Activated CD4-positive, alpha-beta T cell treated with anti-CD3 and anti-CD28 coated beads, Interleukin-2, Interleukin-4, amounts not matched to agents 100 ng/mL and 50 ng/mL, durations not matched to agents 16 hours and 8 hours (primary cell): ENCODE data around the gene MTREX.
A peak's percentile ranks its signal among the peaks of the same experiment; 100 is the strongest.

Experiments used
- DNase-seq: peaks from one replicate; pipeline ENCODE4 v3.0.0-alpha.2; 2020; ENCODE audit warnings: low spot score

MTREX gene

DNA sequence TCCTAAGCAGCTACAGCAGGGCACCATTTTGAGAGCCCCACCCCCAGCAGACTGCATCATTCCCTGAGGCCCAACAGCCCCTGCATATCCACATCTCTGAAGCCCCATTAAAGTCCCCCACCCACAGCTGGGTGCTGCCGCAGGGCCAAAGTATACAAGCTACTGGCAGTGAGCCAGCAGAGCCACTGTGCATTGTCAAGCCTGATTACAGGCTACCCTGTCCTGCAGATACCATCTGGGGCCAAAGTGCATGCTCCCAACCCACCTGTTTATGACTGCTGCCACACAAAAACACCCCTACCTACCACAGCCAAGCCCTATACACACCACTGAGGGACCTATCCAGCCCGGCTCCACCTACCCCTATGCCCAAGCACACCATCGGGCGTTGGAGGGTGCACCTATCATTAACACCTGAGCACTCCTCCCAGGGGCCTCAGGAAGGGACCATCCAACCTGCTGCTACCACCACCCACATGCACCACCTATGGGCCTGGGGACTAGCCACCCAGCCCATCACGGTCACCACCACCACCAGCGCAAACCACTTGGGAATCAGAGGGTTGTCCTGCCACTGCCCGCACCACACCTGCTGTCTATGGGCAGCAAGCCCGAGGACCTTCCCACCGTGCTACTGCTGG is 121.9 kb downstream of the MTREX start:
- DNase-seq: no peak

GRCh38 chr5:55432549-55432948 is 124.8 kb downstream of the MTREX start:
- no peak for DNase-seq

GRCh38 chr5:55437452-55437851 is 129.7 kb downstream of the MTREX start:
- no peak for DNase-seq

DNA sequence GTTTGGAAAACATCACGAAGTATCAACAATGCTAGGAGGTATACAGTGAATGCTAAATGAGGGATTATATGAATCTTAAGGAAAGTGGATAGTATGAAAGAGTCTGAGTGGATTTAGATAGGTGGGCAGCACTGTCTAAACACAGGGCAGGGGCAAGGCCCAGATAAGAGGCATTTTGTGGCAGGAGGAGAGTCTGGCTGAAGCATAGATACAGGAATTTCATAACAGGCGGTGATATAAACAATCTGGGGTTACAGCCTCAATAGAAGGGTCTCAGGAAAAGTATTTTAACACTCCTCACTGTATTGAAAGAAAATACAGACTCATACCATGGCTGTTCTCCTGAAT is 130.0 kb downstream of the MTREX start:
- no peak for DNase-seq

DNA sequence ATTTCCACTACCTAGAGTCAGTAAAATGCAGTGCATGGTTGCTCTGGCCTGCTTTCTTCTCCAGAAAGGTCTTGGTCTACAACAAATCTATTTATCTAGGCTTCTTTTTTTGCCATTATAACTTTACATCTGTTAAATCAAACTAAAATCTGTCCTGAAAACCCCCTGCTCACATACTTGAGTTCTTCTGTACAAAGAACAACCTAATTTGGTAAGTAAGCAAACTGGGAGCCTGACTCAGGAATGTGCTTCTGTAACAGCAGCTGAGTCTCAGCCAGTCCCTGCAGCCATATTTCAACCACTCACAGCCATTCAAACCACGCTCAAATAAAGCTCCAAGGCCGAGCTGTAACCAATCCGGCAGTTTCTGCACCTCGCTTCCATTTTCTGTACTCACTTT is 131.2 kb downstream of the MTREX start:
- DNase-seq: no peak

GRCh38 chr5:55440188-55440646 is 132.4 kb downstream of the MTREX start:
- DNase-seq: peak; percentile 16

DNA sequence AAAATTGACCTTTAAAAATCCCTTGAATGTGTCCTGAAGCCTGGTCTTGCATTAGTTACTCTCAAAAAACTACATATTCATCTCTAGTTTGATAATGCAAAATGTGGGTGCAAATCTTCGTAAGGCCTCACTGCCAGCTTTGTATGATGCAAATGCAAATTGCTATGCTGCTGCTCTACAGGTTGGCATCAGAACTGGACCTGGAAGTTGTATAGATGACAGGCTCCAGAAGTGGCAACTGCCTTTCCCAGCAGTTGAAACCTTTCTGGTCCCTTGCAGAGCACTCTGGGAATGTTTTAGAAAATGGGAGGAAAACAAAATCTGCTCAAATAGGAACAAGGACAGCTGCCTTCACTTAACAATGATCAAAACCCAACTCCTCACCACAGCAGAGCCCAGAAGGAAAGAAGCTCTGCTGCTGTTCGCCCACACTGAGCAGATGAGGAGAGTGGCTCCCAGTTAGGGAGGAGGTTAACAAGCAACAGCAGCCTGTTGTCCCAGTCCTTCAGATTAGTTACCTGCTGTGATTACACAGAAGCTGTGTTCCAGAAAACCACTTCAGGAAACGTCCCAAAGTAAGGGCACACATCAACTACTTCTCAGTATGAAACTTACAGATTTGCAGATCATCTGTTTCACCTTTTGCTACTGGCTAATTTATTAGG is 133.4 kb downstream of the MTREX start:
- DNase-seq: no peak

- no peak for DNase-seq
Observed at GRCh38 chr5:55441954-55442353, 134.2 kb downstream of the MTREX start.

DNA sequence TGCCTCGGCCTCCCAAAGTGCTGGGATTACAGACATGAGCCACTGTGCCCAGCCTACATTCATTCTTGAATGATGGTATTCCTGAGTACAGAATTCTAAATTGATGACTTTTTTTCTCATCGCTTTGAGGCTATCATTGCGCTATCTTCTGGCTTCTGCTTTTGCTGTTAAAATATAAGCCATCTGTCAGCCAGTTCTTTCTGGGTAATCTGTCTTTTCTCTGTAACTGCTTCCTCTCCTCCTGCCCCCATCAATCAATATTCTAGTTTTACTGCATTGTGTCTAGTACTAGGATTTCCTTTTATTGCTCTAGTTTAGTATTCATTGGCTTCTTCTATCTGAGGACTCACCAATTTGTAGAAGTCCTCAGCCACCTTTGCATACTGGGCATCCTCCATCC is 138.0 kb downstream of the MTREX start:
- DNase-seq: no peak

- DNase-seq: no peak
Observed at GRCh38 chr5:55446640-55447351, 139.0 kb downstream of the MTREX start.

DNA sequence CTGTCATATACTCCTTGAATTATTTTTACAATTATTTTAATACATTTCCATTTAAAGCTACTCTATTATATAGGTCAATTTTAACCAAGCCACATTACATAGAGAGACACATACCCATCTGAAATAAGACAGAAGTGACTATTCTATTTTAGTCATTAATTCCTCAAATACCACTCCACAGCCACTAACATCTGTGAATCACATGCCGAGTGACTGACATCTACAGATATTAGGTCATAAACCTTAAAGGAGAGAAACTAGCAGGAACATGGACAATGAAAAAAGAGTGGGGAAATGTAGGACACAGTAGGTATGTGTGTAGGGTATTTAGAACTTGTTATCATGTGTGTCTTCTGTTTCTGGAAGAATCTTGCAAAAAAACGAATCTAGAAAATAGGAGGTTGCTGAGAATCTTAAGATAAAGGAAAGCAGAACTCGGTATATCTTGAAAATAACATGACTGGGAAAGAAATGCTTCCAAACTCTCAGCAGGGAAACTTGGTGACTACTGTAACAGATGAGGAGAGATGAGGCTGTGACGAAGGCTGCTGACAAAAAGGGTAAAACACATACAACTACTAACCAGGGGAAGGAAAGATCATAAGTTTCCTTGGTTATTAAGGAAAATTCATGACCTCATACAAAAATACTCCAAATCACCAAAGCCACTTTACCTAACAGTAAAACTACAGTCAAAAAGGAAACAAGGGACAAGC is 142.4 kb downstream of the MTREX start:
- no peak for DNase-seq

- no peak for DNase-seq
Observed at GRCh38 chr5:55451976-55452375, 144.2 kb downstream of the MTREX start.

GRCh38 chr5:55453211-55453610 is 145.4 kb downstream of the MTREX start:
- DNase-seq: no peak

GRCh38 chr5:55454282-55454681 is 146.5 kb downstream of the MTREX start:
- DNase-seq: no peak

- DNase-seq: peak; percentile 16
Observed at GRCh38 chr5:55456216-55456895, 148.6 kb downstream of the MTREX start.

DNA sequence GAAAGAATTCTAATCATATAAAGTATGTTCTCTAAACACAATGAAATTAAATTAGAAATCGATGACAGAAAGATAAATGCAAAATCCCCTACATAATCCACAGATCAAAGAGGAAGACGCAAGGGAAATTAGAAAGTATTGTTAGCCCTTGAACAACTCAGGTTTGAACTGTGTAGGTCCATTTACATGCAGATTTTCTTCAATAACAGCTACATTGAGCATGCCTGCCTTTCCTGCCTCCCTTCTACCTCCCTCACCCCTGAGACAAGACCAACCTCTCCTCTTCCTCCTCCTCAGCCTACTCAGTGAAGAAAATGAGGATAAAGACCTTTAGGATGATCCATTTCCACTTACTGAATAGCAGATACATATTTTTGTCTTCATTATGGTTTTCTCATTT is 151.8 kb downstream of the MTREX start:
- DNase-seq: no peak

DNA sequence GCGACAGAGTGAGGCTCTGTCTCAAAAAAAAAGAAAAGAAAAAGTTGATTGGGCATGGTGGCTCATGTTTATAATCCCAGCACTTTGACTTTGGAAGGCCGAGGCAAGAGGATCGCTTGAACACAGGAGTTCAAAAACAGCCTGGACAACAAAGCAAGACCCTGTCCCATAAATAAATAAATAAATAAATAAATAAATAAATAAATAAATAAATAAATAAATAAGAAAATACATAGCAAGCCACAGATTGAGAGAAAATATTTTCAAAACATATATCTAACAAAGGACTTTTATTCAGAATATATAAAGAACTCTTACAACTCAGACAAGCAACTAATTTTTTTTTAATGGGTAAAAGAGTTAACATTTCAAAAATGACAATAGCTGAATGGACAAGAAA is 155.8 kb downstream of the MTREX start:
- DNase-seq: no peak

- no peak for DNase-seq
Observed at GRCh38 chr5:55467862-55468551, 160.2 kb downstream of the MTREX start.

- DNase-seq: no peak
Observed at GRCh38 chr5:55469839-55470238, 162.1 kb downstream of the MTREX start.

GRCh38 chr5:55470282-55470681 is 162.5 kb downstream of the MTREX start:
- DNase-seq: no peak

DNA sequence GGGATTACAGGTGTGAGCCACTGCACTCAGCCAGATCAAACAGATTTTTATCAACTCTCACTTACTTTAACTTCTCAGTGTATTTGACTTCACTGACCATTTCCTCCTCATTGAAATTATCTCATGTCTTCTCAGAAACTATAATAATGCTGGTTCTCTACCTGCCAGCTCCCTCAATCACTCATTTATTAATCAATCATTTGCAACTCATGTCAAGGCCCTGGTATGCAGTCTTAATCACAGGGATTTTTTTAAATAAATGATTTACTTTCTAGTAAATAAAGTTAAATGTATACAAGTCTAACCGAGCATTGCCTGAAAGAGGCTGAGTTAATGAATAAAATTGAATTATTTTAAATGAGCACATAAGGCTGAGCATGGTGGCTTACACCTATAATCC is 163.7 kb downstream of the MTREX start:
- DNase-seq: no peak

- no peak for DNase-seq
Observed at GRCh38 chr5:55472642-55473041, 164.9 kb downstream of the MTREX start.
